ENCODE measurements around the gene LTBP4. TPM values are rescaled to one million over a fixed set of nuclear protein-coding genes. Genes with fewer than 3 reads are reported as not detected.

Gene LTBP4
- total and polyA plus RNA-seq, 7 experiments from 2014 or later: 21.8 to 116 (median 106) TPM

DNA sequence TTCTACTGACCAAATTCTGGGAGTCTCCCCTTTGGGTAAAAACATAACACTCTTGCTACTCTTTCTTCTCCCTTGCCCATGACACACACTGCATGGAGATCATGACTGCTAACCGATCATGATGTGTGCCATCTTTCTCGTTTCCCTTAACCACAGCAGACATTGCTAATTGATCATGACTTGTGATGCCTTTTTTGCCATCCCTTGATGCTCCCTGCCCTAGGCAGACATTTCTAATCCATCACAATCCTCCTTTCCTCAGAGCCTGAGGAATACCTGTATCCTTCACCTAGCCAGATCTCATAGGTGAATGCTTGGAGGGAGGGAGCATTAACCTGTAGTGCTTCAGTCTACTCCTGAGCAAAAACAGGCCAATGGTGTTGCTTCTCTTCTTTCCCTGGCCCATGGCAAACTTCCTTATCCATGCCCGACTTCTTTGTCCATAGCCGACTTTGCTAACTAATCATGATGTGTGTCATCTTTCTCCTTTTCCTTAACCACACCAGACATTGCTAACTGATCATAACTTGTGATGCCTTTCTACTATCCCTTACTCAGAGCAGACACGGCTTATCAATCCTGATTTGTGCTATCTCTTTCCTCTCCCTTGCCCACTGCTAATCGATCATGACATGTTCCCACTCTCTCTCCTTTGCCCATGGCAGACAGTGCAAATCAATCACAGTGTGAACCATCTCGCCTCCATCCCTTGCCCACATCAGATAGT lies 71.6 kb downstream of the LTBP4 start:
- peaks cover 0 to 9% (median 3%) of the 10 kb centered on the region in 11 donors for H3K9me3 Mint-ChIP-seq
- CTCF ChIA-PET: no interaction called here

DNA sequence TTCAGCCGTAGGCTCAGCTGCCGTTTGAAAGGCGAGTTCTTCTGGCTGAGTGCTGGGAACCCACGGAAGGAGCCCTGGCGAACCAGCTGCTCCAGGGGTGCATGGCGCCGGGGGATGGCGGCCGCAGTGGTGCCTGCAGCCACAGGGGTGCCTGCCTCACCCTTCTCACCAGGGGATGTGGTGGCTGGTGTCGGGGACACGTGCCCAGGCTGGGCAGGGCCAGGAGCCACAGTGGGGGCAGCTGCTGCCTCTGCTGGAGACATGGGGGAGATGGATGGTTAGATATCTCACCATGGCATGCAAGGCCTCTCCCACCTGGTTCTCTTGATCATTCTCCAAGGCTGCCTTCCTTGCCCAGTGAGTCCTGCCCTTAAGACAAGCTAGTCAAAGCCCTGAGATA lies 72.2 kb downstream of the LTBP4 start:
- H3K9me3 Mint-ChIP-seq: peaks cover 0 to 9% (median 3%) of the 10 kb centered on the region in 11 donors
- H3K4me3 Mint-ChIP-seq: no peak overlapping the region
- peaks cover 0 to 38% (median 27%) of the 10 kb centered on the region in 5 donors for H3K36me3 Mint-ChIP-seq
- Histone ChIP-seq H3K36me3 (ENCODE audit: control insufficient read depth in 2 of 3, insufficient read depth in 3 of 3, low read length in 3 of 3) (peaks cover 0 to 54% (median 0%) of the 10 kb centered on the region in 3 experiments), H3K27me3 (ENCODE audit: control insufficient read depth in 2 of 2, insufficient read depth in 2 of 2, low read length in 2 of 2) (no peaks in the 10 kb centered on the region), H3K4me3 (ENCODE audit: low read length) (no peak overlapping the region), H3K9me3 (ENCODE audit: control insufficient read depth in 2 of 3, low read length in 3 of 3) (peaks cover 0 to 12% (median 0%) of the 10 kb centered on the region in 3 experiments), H3K27ac (ENCODE audit: low read depth, low read length) (no peak overlapping the region), H3K4me1 (ENCODE audit: control insufficient read depth in 2 of 2, insufficient read depth in 2 of 2, low read length in 2 of 2) (no peaks in the 10 kb centered on the region)
- DNase-seq (no peak), ATAC-seq (peak; percentile 73)
- H3K27ac Mint-ChIP-seq: no peak overlapping the region
- ChIA-PET POLR2A (no interaction called here), CTCF (interaction anchor here (1.7 kb wide), 1 partner anchor 38 kb away, joined by 3 read pairs; no protein-coding TSS in a partner anchor)
- H3K27me3 Mint-ChIP-seq: no peaks in the 10 kb centered on the region
- intact Hi-C loops (cut with micrococcal nuclease): no loop called here
- peaks cover 0 to 1% (median 0%) of the 10 kb centered on the region in 7 donors for H3K4me1 Mint-ChIP-seq

More for the DNA sequence above, 71.6 kb downstream of the LTBP4 start:
- Histone ChIP-seq H3K27ac (ENCODE audit: low read depth, low read length) (no peak overlapping the region), H3K36me3 (ENCODE audit: control insufficient read depth in 2 of 3, insufficient read depth in 3 of 3, low read length in 3 of 3) (peaks cover 0 to 51% (median 0%) of the 10 kb centered on the region in 3 experiments), H3K4me1 (ENCODE audit: control insufficient read depth in 2 of 2, insufficient read depth in 2 of 2, low read length in 2 of 2) (no peaks in the 10 kb centered on the region), H3K27me3 (ENCODE audit: control insufficient read depth in 2 of 2, insufficient read depth in 2 of 2, low read length in 2 of 2) (no peaks in the 10 kb centered on the region), H3K9me3 (ENCODE audit: control insufficient read depth in 2 of 3, low read length in 3 of 3) (peaks cover 0 to 12% (median 0%) of the 10 kb centered on the region in 3 experiments), H3K4me3 (ENCODE audit: low read length) (no peak overlapping the region)
- POLR2A ChIA-PET: no interaction called here
- intact Hi-C loops (cut with micrococcal nuclease): no loop called here
- H3K27ac Mint-ChIP-seq: no peak overlapping the region
- no peaks in the 10 kb centered on the region for H3K27me3 Mint-ChIP-seq
- ATAC-seq (no peak), DNase-seq (no peak)
- peaks cover 0 to 31% (median 27%) of the 10 kb centered on the region in 5 donors for H3K36me3 Mint-ChIP-seq
- H3K4me3 Mint-ChIP-seq: no peak overlapping the region
- peaks cover 0 to 1% (median 0%) of the 10 kb centered on the region in 7 donors for H3K4me1 Mint-ChIP-seq

DNA sequence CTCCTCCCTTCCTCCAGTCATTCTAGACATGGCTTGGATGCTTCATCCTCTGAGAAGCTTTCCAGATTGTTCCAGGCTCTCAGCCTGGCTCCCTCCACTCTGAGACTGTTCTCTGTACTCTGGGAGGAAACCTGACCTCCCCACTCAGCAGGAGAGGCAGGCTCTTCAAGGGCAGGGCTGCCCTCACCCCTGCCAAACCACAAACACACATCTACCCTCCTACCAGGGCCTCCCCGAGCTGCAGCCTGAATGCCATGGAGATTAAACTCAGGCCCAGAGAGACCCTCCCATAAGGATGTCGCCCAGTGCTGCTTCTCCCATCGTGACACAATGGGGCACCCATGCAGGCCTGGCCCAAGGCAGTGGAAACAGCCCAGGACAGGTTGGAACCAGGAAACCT lies 73.1 kb downstream of the LTBP4 start:
- Histone ChIP-seq H3K4me1 (ENCODE audit: control insufficient read depth in 2 of 2, insufficient read depth in 2 of 2, low read length in 2 of 2) (no peaks in the 10 kb centered on the region), H3K36me3 (ENCODE audit: control insufficient read depth in 2 of 3, insufficient read depth in 3 of 3, low read length in 3 of 3) (peaks cover 0 to 45% (median 0%) of the 10 kb centered on the region in 3 experiments), H3K27ac (ENCODE audit: low read depth, low read length) (no peak overlapping the region), H3K4me3 (ENCODE audit: low read length) (no peak overlapping the region), H3K9me3 (ENCODE audit: control insufficient read depth in 2 of 3, low read length in 3 of 3) (peaks cover 0 to 8% (median 0%) of the 10 kb centered on the region in 3 experiments), H3K27me3 (ENCODE audit: control insufficient read depth in 2 of 2, insufficient read depth in 2 of 2, low read length in 2 of 2) (no peaks in the 10 kb centered on the region)
- Mint-ChIP-seq H3K4me3 (no peak overlapping the region), H3K27ac (no peak overlapping the region), H3K27me3 (no peaks in the 10 kb centered on the region), H3K4me1 (peaks cover 0 to 1% (median 0%) of the 10 kb centered on the region in 7 donors), H3K9me3 (peaks cover 0 to 6% (median 3%) of the 10 kb centered on the region in 11 donors), H3K36me3 (peaks cover 0 to 35% (median 22%) of the 10 kb centered on the region in 5 donors)
- no peak for DNase-seq
- CTCF ChIA-PET: interaction anchor here (1.7 kb wide), 1 partner anchor 39 kb away, joined by 3 read pairs; no protein-coding TSS in a partner anchor
- peak; percentile 42 for ATAC-seq
- intact Hi-C loops (cut with micrococcal nuclease): no loop called here
- POLR2A ChIA-PET: no interaction called here

DNA sequence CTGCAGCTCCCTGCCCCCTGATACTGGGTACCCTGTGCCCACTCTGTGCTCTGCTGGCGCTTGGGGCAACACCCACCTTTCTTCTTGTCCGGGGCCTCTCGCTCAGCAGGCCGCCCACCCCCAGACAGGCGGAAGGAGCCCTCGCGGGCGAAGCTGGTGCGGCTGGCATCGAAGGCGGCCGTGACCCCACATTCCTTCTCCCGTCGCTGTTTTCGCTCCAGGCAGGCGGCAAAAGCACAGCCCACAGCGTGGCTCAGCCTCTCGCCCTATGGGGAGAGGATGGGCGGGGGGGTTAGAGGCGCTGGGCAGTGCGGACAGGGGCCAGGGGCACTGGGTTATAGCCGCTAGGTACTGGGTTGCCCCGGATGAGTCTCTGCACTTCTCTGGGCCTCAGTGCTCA lies 76.0 kb downstream of the LTBP4 start:
- intact Hi-C loops (cut with micrococcal nuclease): no loop called here
- H3K9me3 Mint-ChIP-seq: no peaks in the 10 kb centered on the region

More for the DNA sequence above, 76.0 kb downstream of the LTBP4 start:
- H3K27me3 Mint-ChIP-seq: no peaks in the 10 kb centered on the region
- no peak overlapping the region for H3K4me3 Mint-ChIP-seq
- Histone ChIP-seq H3K27ac (ENCODE audit: low read depth, low read length) (no peak overlapping the region), H3K36me3 (ENCODE audit: control insufficient read depth in 2 of 3, insufficient read depth in 3 of 3, low read length in 3 of 3) (peaks cover 0 to 37% (median 0%) of the 10 kb centered on the region in 3 experiments), H3K4me3 (ENCODE audit: low read length) (no peak overlapping the region), H3K27me3 (ENCODE audit: control insufficient read depth in 2 of 2, insufficient read depth in 2 of 2, low read length in 2 of 2) (no peaks in the 10 kb centered on the region), H3K4me1 (ENCODE audit: control insufficient read depth in 2 of 2, insufficient read depth in 2 of 2, low read length in 2 of 2) (no peaks in the 10 kb centered on the region), H3K9me3 (ENCODE audit: control insufficient read depth in 2 of 3, low read length in 3 of 3) (no peaks in the 10 kb centered on the region)
- ChIA-PET POLR2A (no interaction called here), CTCF (no interaction called here)
- DNase-seq: no peak
- H3K36me3 Mint-ChIP-seq: peaks cover 0 to 31% (median 10%) of the 10 kb centered on the region in 5 donors
- no peak for ATAC-seq
- H3K4me1 Mint-ChIP-seq: peaks cover 0 to 1% (median 0%) of the 10 kb centered on the region in 7 donors
- H3K27ac Mint-ChIP-seq: no peak overlapping the region

Other genes starting within 250 kb of the LTBP4 start
- gene HIPK4, start 211.2 kb upstream of the LTBP4 start, total RNA-seq: under 1 TPM in 2 of 5 experiments, not detected in 3; 0.12 to 0.24 TPM
- not detected for gene HIPK4, start 211.2 kb upstream of the LTBP4 start, polyA plus RNA-seq
- 1 to 10 TPM in 4 of 5 experiments, under 1 TPM in 1; 0.85 to 4.0 (median 2.6) TPM for gene PRX, start 188.0 kb upstream of the LTBP4 start, total RNA-seq
- gene PRX, start 188.0 kb upstream of the LTBP4 start, polyA plus RNA-seq: under 1 TPM; 0.14 to 0.60 TPM
- gene SERTAD1, start 175.4 kb upstream of the LTBP4 start, total RNA-seq: 10 to 100 TPM in 4 of 5 experiments, 1 to 10 TPM in 1; 8.1 to 30.9 (median 13.5) TPM
- 1 to 10 TPM; 3.3 to 6.9 TPM for gene SERTAD1, start 175.4 kb upstream of the LTBP4 start, polyA plus RNA-seq
- 10 to 100 TPM; 15.2 to 44.1 (median 17.8) TPM for gene SERTAD3, start 157.0 kb upstream of the LTBP4 start, total RNA-seq
- gene SERTAD3, start 157.0 kb upstream of the LTBP4 start, polyA plus RNA-seq: 1 to 10 TPM; 2.7 to 4.4 TPM
- 10 to 100 TPM; 11.0 to 42.2 (median 13.3) TPM for gene BLVRB, start 135.6 kb upstream of the LTBP4 start, total RNA-seq
- 10 to 100 TPM; 27.6 TPM for gene BLVRB, start 135.6 kb upstream of the LTBP4 start, polyA plus RNA-seq
- gene SPTBN4, start 134.4 kb upstream of the LTBP4 start, total RNA-seq: 1 to 10 TPM in 1 of 5 experiments, under 1 TPM in 4; 0.27 to 1.5 (median 0.80) TPM
- gene SPTBN4, start 134.4 kb upstream of the LTBP4 start, polyA plus RNA-seq: under 1 TPM in 1 of 2 donors, not detected in 1; 0.20 TPM
- 100 to 1,000 TPM in 4 of 5 experiments, 10 to 100 TPM in 1; 98.4 to 218 (median 139) TPM for gene SHKBP1, start 24.5 kb upstream of the LTBP4 start, total RNA-seq
- 100 to 1,000 TPM in 1 of 2 donors, 10 to 100 TPM in 1; 92.8 to 140 TPM for gene SHKBP1, start 24.5 kb upstream of the LTBP4 start, polyA plus RNA-seq
- gene NUMBL, start 89.3 kb downstream of the LTBP4 start, total RNA-seq: 10 to 100 TPM in 3 of 5 experiments, 1 to 10 TPM in 2; 9.0 to 28.6 (median 11.2) TPM
- 1 to 10 TPM in 1 of 2 donors, under 1 TPM in 1; 0.28 to 1.4 TPM for gene NUMBL, start 89.3 kb downstream of the LTBP4 start, polyA plus RNA-seq
- gene COQ8B, start 115.5 kb downstream of the LTBP4 start, total RNA-seq: 10 to 100 TPM; 26.2 to 48.3 (median 43.8) TPM
- 10 to 100 TPM; 14.4 to 21.9 TPM for gene COQ8B, start 115.5 kb downstream of the LTBP4 start, polyA plus RNA-seq
- gene ITPKC, start 115.7 kb downstream of the LTBP4 start, total RNA-seq: 1 to 10 TPM; 4.9 to 9.0 (median 7.3) TPM
- gene ITPKC, start 115.7 kb downstream of the LTBP4 start, polyA plus RNA-seq: 1 to 10 TPM; 3.0 to 6.5 TPM
- gene ACTMAP, start 149.1 kb downstream of the LTBP4 start, total RNA-seq: 10 to 100 TPM in 1 of 5 experiments, 1 to 10 TPM in 4; 5.5 to 13.7 (median 7.8) TPM
- 1 to 10 TPM; 3.2 to 3.6 TPM for gene ACTMAP, start 149.1 kb downstream of the LTBP4 start, polyA plus RNA-seq
- gene SNRPA, start 149.8 kb downstream of the LTBP4 start, total RNA-seq: 100 to 1,000 TPM in 1 of 5 experiments, 10 to 100 TPM in 4; 64.1 to 166 (median 72.7) TPM
- gene SNRPA, start 149.8 kb downstream of the LTBP4 start, polyA plus RNA-seq: 10 to 100 TPM; 44.1 to 57.2 TPM
- 1 to 10 TPM in 2 of 5 experiments, not detected in 3; 4.9 to 7.2 TPM for gene MIA, start 174.2 kb downstream of the LTBP4 start, total RNA-seq
- gene MIA, start 174.2 kb downstream of the LTBP4 start, polyA plus RNA-seq: not detected
- gene RAB4B, start 176.9 kb downstream of the LTBP4 start, total RNA-seq: 10 to 100 TPM; 37.6 to 63.0 (median 52.5) TPM
- 10 to 100 TPM; 54.7 to 65.2 TPM for gene RAB4B, start 176.9 kb downstream of the LTBP4 start, polyA plus RNA-seq
- gene EGLN2, start 197.8 kb downstream of the LTBP4 start, total RNA-seq: 100 to 1,000 TPM; 122 to 239 (median 157) TPM
- gene EGLN2, start 197.8 kb downstream of the LTBP4 start, polyA plus RNA-seq: 100 to 1,000 TPM; 154 to 254 TPM
- under 1 TPM in 3 of 5 experiments, not detected in 2; 0.19 to 0.43 (median 0.27) TPM for gene CYP2A6, start 249.1 kb downstream of the LTBP4 start, total RNA-seq
- gene CYP2A6, start 249.1 kb downstream of the LTBP4 start, polyA plus RNA-seq: not detected